ENCODE data around the gene SPAG16.

Gene SPAG16

GRCh38 chr2:214029190-214029589, 744.9 kb downstream of the SPAG16 start:
- TF ChIP-seq GATA3 (IDR thresholded peaks at IDR 0.05; ENCODE audit: low read depth, low read length) (no peak), GATA2 (IDR thresholded peaks at IDR 0.05; ENCODE audit: low read depth, low read length) (no peak)

- TF ChIP-seq GATA2 (IDR thresholded peaks at IDR 0.05; ENCODE audit: low read depth, low read length) (no peak), GATA3 (IDR thresholded peaks at IDR 0.05; ENCODE audit: low read depth, low read length) (no peak)
These were observed 747.3 kb downstream of the SPAG16 start for GRCh38 chr2:214031566-214031965.

DNA sequence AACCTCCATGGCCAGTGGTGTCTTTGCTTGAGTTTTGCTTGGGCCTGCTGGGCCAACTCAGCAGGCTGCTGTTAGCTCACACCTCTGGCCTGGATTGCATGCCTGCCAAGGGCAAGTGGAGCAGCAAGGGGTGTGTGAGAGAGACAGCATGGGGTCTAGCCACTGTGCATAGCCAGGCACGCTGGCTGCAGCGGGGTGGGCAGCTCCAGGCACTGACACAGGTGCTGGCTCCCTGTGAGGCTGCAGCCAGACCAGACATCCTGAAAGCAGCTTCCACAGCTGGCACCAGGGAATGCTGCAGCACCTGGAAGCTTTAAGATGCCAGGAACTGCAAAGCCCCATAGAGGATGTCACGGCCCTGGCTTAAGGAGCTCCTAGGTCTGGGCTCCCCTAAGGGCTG, 750.2 kb downstream of the SPAG16 start:
- TF ChIP-seq GATA3 (IDR thresholded peaks at IDR 0.05; ENCODE audit: low read depth, low read length), result no peak
- TF ChIP-seq GATA2 (IDR thresholded peaks at IDR 0.05; ENCODE audit: low read depth, low read length), result no peak

DNA sequence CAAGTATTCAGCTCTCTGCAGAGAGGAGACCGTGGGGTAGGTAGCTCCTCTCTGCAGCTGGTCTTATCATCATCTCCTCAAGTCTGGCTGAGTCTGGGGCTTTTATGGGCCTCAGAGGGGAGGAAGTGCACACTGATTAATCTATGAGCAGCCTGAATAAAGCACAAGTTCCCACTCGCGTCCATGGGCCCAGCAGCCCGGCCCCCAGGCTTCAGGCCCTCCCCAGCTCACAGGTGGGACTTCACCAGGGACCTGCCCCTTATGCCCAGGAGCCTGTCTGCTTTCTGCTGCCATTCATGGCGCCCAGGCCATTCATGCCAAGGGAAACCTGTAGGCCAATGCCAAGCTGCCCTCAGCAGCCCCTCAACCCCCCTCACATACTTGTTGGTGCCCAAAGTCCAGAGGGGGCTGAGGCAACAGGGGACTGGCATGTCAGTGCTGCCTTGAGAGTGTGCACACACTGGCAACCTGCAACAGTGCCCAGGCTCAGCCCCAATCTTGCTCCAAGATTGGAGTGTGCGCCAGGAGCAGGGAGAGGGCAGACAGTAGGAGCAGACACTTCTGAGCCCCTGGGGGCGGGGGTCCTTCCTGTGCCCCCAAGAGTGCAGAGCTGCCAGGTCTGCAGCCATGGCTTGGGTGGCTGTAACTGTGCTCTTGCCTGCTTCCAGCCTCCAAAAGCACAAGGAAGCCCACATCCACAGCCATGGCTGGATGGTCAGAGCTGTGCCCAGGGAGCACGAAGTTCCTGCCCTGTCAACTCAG, 751.0 kb downstream of the SPAG16 start:
- no peak for TF ChIP-seq GATA2 (IDR thresholded peaks at IDR 0.05; ENCODE audit: low read depth, low read length)
- TF ChIP-seq GATA3 (IDR thresholded peaks at IDR 0.05; ENCODE audit: low read depth, low read length), result no peak

- TF ChIP-seq GATA2 (IDR thresholded peaks at IDR 0.05; ENCODE audit: low read depth, low read length) (no peak), GATA3 (IDR thresholded peaks at IDR 0.05; ENCODE audit: low read depth, low read length) (no peak)
These were observed 751.7 kb downstream of the SPAG16 start for GRCh38 chr2:214035921-214036320.

DNA sequence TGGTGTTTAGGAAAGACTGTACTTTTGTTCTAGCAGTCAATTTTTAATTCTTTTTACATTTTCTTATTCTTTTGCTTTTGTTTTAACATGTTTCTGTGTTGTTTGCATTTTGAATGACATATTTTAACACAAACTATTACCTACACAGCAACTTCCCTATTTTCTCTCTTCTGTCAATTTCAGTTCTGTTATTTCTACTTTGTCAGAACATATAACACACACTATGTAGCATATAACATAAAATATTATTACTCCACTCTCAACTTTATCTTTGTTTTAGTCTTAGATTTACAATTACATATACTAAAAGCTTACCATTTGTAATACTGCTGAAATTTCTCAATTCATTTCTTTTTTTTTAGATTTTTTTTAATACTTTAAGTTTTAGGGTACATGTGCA, 753.9 kb downstream of the SPAG16 start:
- TF ChIP-seq GATA2 (IDR thresholded peaks at IDR 0.05; ENCODE audit: low read depth, low read length) (no peak), GATA3 (IDR thresholded peaks at IDR 0.05; ENCODE audit: low read depth, low read length) (no peak)

GRCh38 chr2:214050731-214051130, 766.5 kb downstream of the SPAG16 start:
- TF ChIP-seq GATA2 (IDR thresholded peaks at IDR 0.05; ENCODE audit: low read depth, low read length) (no peak), GATA3 (IDR thresholded peaks at IDR 0.05; ENCODE audit: low read depth, low read length) (no peak)

DNA sequence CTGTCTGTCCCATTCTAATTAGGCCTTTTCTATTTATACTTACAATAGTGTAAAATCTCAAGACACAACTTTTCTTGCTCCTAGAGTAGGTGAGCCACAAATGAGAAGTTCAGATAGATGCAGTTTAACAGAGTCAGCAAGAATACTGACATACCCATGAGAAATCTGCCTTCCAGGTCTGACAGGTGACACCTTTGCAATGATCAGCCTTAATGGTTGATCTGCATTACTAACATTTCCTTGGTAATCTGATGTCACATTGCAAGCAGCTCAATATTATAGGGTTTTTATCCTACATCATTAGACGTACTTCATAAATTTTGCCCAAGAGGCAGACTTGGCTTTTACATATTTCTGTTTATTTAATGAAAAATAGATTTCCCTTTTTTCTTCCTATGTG, 767.3 kb downstream of the SPAG16 start:
- TF ChIP-seq GATA2 (IDR thresholded peaks at IDR 0.05; ENCODE audit: low read depth, low read length) (no peak), GATA3 (IDR thresholded peaks at IDR 0.05; ENCODE audit: low read depth, low read length) (no peak)

DNA sequence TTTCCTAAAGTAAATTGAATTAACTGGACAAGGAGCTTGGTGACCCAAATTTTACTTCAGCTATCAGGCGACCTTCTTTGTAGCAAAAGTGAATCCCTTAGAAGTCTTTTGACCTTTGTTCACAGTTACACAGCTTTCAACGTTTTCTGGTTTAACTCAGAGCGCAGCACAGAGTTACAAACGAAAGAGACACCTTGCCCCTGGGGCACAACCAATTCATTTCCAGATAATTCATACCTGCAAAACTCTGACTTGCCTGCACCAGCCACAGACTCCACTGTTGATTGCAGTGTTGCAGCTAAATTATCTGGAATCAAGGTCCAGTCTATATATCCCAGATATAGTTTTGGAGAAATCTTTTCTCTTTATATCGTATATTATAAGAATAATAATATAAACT, 768.0 kb downstream of the SPAG16 start:
- TF ChIP-seq GATA2 (IDR thresholded peaks at IDR 0.05; ENCODE audit: low read depth, low read length), result no peak
- no peak for TF ChIP-seq GATA3 (IDR thresholded peaks at IDR 0.05; ENCODE audit: low read depth, low read length)

DNA sequence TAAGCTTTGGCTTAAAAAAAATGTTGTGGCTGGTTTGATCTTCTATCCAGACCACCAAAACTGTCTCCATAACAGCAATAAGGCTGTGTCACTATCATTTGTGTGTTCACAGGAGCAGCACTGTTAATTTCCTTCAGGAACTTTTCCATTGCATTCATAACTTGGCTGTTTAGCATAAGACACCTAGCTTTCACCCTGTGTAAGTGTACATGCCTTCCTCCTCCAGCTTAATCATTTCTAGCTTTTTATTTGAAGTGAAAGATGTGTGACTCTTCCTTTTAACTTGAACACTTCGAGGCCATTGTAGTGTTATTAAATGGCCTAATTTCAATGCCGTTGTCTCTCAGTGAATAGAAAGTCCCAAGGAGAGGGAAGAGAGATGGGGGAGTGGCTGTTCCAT, 773.7 kb downstream of the SPAG16 start:
- no peak for TF ChIP-seq GATA3 (IDR thresholded peaks at IDR 0.05; ENCODE audit: low read depth, low read length)
- no peak for TF ChIP-seq GATA2 (IDR thresholded peaks at IDR 0.05; ENCODE audit: low read depth, low read length)

GRCh38 chr2:214064471-214064870, 780.2 kb downstream of the SPAG16 start:
- no peak for TF ChIP-seq GATA2 (IDR thresholded peaks at IDR 0.05; ENCODE audit: low read depth, low read length)
- TF ChIP-seq GATA3 (IDR thresholded peaks at IDR 0.05; ENCODE audit: low read depth, low read length), result no peak

DNA sequence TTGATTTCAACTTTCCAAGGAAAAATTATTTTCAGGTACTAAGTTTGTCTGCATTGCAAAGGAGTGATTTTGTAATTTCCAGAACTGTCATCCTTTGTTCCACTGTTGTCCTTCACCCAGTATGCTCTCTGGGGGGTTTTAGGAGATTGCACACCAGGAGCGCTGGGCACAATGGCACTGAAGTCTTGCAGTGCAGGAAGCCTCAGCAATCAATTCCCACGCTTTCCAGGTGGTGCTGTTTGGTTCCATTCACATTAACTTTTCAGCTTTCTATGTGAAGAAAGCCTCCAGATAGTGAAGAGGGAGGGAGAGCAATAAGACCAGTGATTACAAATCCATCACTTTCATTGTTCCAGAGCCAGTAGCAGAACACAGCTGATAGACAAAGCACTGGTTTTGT, 782.6 kb downstream of the SPAG16 start:
- TF ChIP-seq GATA2 (IDR thresholded peaks at IDR 0.05; ENCODE audit: low read depth, low read length) (no peak), GATA3 (IDR thresholded peaks at IDR 0.05; ENCODE audit: low read depth, low read length) (no peak)

DNA sequence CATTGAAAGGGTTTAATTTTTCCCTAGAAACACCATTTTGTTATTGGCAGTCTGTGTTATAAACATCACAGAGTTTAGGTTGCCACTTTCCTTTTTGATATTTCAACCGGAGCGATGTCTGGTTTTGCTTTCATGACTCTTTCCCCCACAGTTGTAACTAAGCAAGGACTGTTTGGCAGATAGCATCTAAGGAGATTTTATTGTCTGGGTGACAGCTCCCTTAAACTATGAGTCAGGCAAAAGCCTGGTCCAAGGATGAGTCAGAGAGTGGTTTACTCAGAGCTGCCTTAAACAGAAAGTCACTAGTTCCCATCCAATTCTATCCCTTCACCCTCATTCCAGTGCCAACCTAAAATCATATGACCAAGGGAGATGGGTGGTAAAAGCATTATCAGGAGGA, 785.0 kb downstream of the SPAG16 start:
- TF ChIP-seq GATA2 (IDR thresholded peaks at IDR 0.05; ENCODE audit: low read depth, low read length), result peak; percentile 57
- 0 out of 2 replicates have a peak, but pooled peaks have one; percentile 29 for TF ChIP-seq GATA3 (IDR thresholded peaks at IDR 0.05; ENCODE audit: low read depth, low read length)

DNA sequence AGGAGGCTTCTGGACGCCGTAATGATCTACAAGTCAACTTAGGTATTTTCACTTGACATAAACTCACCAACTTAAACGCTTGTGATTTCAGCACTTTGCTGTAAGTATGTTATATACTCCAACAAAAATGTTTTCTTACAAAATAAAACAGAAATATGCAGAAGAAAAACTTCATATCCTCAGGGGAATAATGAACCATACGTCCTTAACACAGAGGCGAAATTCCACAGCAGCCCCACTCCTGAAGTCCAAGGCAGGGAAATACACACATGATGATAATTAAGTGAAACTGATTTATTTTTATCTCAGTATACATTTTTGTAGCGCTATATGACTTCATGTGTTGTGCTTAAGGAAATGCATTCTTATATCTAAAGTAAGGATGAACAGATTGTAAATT, 791.2 kb downstream of the SPAG16 start:
- no peak for TF ChIP-seq GATA3 (IDR thresholded peaks at IDR 0.05; ENCODE audit: low read depth, low read length)
- TF ChIP-seq GATA2 (IDR thresholded peaks at IDR 0.05; ENCODE audit: low read depth, low read length), result no peak

DNA sequence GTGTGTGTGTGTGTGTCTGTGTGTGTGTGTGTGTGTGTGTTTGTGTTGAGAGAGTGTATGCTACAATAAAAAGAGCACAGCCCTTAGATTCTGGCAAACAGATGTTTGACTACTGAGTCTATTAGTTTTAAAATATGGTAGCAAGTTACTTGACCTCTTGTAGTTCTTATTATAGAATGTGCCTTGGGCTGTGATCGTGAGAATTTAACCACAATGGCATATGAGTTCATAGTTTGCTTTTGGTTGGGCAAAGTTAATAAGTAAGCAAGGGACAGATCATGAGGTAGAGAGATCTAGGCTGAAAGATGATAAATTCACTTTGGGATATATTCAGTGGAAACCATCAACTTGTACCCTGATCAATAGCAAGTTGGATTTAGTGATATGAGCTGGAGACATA, 792.3 kb downstream of the SPAG16 start:
- TF ChIP-seq GATA2 (IDR thresholded peaks at IDR 0.05; ENCODE audit: low read depth, low read length), result no peak
- no peak for TF ChIP-seq GATA3 (IDR thresholded peaks at IDR 0.05; ENCODE audit: low read depth, low read length)

DNA sequence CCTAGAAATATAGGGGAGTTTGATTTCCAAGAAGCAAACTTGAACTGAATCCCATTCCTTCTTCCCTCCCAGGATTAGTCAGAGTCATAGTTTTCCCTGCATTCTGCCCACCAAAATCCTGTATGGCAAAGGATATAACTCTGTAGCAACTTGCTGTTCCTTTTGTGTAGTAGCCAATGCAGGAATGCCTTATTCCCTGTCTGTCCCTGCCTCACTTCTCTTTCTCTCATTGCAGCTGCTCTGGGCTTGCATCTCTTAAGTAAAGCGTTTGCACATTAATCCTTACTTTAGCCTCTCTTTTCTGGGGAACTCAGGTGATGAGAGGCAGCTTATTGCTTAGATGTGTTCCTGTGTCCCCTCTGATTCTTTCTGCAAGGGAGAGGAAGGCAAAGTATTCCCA, 793.5 kb downstream of the SPAG16 start:
- TF ChIP-seq GATA3 (IDR thresholded peaks at IDR 0.05; ENCODE audit: low read depth, low read length) (no peak), GATA2 (IDR thresholded peaks at IDR 0.05; ENCODE audit: low read depth, low read length) (no peak)

Measured in SH-SY5Y (cell line).